Glomerular endothelial cell (primary cell): ENCODE measurements around the gene SIPA1L3. TPM values are rescaled to one million over a fixed set of nuclear protein-coding genes. Genes with fewer than 3 reads are reported as not detected.

Source experiments
- DNase-seq: peaks from one replicate; pipeline ENCODE4 v3.0.0-alpha.2; 2011; ENCODE audit warnings: low read depth, low spot score; ENCODE audit errors: extremely low read depth
- total RNA-seq: library from RNA; depleted of rRNA; stranded (reverse); fragments of >200 nt; gene quantifications from 2 replicates; pipeline ENCODE4 v1.2.3, GENCODE V29; 2015

Gene SIPA1L3
- total RNA-seq, 1 donor from 2014 or later = 64.8 TPM

- no peak for DNase-seq
Measured at GRCh38 chr19:38139122-38139521, 232.1 kb downstream of the SIPA1L3 start.

DNA sequence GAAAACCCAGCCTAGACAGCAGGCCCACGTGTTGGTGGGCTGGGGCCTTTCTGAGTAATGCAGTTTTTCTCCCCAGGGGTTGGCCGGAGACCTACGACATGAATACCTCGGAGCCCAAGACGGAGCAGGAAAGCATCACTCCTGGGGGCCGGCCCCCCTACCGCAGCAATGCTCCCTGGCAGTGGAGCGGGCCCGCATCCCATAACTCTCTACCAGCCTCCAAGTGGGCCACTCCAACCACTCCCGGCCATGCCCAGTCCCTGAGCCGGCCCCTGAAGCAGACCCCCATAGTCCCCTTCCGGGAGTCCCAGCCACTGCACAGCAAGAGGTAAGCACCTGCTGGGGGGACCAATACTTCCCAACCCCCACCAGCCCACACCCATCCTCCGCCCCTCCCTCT lies 234.1 kb downstream of the SIPA1L3 start:
- no peak for DNase-seq

DNA sequence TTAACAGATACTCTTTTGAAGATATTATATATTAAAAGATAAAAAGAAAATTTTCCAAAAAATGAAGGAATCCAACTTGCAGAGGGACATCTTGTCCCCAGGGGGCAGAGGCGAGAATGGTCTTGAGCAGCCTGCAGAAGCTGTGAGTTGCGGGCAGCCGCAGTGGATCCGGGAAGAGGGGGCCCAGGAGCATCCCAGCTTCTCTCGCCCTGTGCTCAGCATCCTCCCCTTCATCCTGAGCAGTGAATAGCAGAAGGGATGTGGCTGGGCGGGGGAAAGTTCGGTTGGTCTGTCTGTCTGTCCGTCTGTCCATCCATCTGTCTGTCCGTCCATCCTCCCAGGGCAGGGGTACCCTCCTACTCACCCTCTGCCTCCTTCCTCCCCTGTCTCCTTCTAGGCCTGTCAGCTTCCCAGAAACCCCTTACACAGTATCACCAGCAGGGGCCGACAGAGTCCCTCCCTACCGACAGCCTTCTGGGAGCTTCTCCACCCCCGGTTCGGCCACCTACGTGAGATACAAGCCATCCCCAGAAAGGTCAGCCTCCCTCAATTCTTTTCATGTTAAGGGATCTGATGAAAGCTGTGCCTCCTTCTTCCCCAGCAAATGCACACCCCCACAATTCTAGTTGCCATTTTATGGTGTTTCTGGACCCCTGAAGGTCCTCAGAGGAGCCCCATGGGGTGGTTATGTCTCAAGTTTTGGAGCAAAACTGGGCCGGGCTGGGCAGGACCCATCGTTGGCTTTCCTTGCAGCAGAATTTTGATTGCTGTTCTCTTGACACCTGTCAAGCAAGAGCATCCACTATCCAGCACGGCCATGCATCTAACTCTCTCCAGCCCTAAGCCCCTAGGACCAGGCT lies 235.4 kb downstream of the SIPA1L3 start:
- DNase-seq = no peak

DNA sequence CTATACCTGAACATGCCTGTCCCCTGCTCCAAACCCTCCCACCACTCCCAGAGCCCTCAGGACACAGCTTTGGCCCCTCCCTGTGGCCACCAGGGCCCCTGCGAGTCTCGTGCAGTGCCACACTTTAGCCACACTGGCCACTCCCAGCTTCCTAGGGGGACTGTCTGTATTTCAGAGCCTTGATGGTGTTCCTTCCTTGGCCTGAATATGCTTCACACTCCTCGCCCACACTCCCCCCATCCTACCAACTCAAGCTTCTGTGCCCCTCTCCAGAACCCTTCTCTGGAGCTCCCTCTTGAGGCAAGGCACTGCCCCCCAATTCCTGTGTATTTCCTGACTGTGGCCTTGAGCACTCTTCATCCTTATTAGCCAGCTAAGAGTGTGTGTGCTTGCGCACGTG lies 236.8 kb downstream of the SIPA1L3 start:
- no peak for DNase-seq

- DNase-seq = no peak
Measured at GRCh38 chr19:38144667-38145066, 237.7 kb downstream of the SIPA1L3 start.

DNA sequence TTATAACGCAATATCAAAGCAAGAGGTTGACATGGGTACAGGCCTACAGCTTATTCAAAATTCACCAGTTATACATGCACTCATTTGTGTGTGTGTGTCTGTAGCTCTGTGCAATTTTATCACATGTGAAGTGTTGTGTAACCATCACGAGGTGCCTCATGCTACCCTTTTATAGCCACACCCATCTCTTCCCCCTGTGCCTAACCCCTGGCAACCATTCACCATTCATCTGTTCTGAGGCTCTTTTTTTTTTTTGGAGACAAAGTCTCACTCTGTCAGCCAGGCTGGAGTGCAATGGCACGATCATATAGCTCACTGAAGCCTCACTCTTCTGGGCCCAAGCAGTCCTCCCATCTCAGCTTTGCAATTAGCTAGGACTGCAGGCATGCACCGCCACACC lies 238.6 kb downstream of the SIPA1L3 start:
- no peak for DNase-seq

DNA sequence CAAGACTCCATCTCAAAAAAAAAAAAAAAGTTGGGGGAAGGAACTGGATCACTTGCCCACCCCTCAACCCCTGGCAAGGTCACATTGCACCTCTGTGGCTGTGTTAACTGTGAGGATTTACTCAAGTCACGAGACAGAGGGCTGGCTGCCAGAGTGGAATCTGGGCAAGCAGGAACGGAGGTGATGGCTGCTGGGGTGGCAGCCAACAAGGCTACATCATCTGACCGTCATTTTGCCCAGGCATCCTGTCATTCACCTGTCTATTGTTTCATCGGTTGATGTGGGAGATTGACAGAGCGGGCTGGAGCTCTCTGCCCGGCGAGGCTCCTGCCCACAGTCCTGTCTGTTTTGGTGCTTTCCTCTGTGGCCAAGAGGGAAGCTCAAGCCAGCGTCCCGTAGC lies 241.3 kb downstream of the SIPA1L3 start:
- DNase-seq = no peak

DNA sequence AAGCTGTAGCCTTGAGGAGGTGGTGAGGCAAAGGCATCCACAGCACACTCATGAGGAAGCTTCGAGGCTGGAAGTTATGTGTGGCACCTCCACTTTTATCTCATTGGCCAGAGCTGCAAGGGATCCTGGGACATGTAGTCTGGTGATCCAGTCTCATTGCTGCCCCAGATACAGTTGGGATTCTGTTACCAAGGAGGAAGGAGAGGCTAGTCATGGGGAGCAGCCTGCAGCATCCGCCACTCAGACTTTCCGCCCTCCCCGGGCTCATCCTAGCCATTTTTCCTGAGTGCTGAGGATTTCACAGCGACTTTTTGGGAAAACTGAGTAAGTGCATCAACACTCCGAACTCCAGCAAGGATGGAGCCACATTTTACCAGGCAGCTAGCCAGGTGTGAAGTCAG lies 242.7 kb downstream of the SIPA1L3 start:
- no peak for DNase-seq

- DNase-seq = no peak
Measured at GRCh38 chr19:38151242-38151641, 244.2 kb downstream of the SIPA1L3 start.

DNA sequence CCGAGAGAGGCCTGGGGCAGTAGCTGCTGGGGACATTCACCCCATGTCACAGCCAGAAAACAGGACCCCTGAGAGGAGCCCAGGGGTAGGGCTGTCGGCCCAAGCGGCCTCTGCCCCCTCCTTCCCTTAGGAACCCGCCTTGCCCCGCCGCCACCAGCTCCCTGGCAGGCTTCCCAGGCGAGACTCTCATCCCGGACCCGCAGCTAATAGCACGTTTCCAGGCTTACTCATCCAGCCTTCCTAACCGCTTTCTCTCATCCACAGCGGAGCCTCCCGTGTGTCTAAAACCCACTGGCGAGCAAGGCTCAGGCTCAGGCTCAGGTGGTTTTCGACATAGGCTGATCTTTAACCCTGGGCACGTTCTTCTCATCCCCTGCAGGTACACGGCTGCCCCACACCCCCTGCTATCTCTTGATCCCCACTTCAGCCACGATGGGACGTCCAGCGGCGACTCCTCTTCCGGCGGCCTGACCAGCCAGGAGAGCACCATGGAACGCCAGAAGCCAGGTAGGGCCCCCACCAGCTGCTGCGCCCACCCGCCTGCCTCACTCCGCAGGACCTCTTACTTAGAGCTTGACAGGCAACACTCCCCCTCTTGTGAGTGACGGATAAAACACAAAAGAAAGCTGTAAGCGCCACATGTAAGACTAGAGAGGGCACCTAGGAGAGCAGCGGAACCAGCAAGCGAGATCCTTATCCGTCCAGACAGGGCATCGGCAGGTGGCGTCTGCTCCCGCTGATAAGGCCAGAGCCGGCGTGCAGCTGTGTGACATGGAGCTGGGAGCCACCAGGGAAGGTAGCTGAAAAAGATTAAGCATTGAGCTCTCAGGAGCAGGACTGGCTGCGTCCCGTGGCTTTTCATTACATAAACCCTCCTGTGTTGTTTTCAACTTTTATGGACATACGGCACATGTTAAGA lies 245.7 kb downstream of the SIPA1L3 start:
- no peak for DNase-seq

- DNase-seq = no peak
Measured at GRCh38 chr19:38155453-38155852, 248.4 kb downstream of the SIPA1L3 start.

GRCh38 chr19:38158730-38159129 lies 251.7 kb downstream of the SIPA1L3 start:
- no peak for DNase-seq

- DNase-seq = no peak
Measured at GRCh38 chr19:38162094-38162493, 255.1 kb downstream of the SIPA1L3 start.

GRCh38 chr19:38162632-38163031 lies 255.6 kb downstream of the SIPA1L3 start:
- no peak for DNase-seq

- DNase-seq = no peak
Measured at GRCh38 chr19:38163419-38164290, 256.6 kb downstream of the SIPA1L3 start.

- DNase-seq = no peak
Measured at GRCh38 chr19:38164526-38164925, 257.5 kb downstream of the SIPA1L3 start.

DNA sequence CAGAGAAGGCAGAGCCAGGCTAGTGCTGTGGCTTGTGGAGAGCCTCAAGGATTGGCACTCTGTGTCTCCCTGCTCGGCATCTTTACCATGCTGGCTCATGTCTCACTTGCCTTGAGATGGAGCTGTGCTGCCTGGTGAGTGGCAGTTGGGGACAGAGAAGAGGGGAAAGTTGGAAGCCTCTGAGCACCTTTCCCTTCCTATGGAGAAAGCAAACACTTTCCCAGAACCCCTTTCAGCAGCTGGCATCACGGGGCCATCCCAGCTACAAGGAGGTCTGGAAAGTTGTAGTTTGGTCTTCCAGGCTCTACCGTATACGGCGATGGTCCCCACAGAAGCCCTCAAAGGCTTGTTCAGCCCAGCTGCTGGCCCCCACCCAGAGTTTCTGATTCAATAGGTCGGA lies 258.3 kb downstream of the SIPA1L3 start:
- DNase-seq = no peak

- no peak for DNase-seq
Measured at GRCh38 chr19:38168637-38169036, 261.6 kb downstream of the SIPA1L3 start.

DNA sequence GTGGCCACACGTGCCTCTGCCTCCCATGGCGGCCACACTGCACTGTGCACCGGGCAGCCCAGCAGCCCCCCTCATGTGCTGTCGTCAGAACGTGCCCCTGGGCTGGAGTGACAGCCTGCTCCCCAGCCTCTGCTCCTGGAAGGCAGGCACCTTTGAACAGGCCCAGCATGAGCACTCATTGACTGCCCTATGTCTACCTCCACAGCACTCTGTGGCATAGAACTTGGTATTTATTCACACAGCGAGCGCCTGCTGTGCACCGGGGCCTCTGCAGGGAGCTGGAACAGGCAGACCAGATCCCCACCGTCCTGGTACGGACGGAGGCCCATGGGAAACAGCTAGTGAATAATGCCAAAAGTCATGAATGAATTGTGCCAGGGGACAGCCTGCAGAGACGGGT lies 263.3 kb downstream of the SIPA1L3 start:
- DNase-seq = no peak

DNA sequence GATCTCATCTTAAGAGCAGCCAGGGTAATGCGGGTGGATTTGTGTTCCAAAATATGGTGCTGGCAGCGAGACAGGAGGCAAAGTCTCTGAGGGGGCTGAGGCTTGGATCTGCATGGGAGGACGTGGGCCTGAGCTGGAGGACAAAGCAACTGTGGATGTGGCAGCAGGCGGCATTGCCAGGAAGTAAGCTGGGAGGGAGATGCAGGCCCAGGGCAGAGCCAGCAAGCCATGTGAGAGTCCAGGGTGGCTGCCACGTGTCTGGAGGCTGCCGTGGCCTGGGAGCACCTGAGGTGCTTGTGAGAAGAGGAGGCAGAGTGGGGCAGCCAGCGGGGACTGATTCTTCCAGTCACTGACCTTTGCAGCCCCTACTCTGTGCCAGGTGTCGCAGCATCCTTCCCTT lies 265.0 kb downstream of the SIPA1L3 start:
- DNase-seq = no peak
